HepG2 (cell line): ENCODE results near the gene PLEKHN1. TPM values are rescaled to one million over a fixed set of nuclear protein-coding genes. Genes with fewer than 3 reads are reported as not detected.

Experiments
- ARNT ChIP-seq: fragments of 450-650 bp; IDR thresholded peaks from 2 replicates; pipeline ENCODE4 v1.6.1; 2017
- CBFB ChIP-seq: sonication (generic); formaldehyde crosslinking; IDR thresholded peaks from 2 replicates; pipeline ENCODE4 v1.4.0; 2020; ENCODE audit warnings: missing genetic modification reagents
- FOXK2 ChIP-seq: fragments of 450-650 bp; IDR thresholded peaks from 2 replicates; pipeline ENCODE4 v1.6.1; 2016
- GATA4 ChIP-seq: sonication (generic); IDR thresholded peaks from 2 replicates; pipeline ENCODE4 v1.6.1; 2016; ENCODE audit warnings: antibody characterized with exemption, low read depth, borderline replicate concordance
- MAFF ChIP-seq: IDR thresholded peaks from 2 replicates; pipeline ENCODE4 v1.6.1; 2011; ENCODE audit warnings: low read depth, low read length, improper control_type of control experiment
- MXI1 ChIP-seq: IDR thresholded peaks from 3 replicates; pipeline ENCODE4 v1.6.1; 2012; ENCODE audit warnings: low read depth, low read length, inconsistent platforms, borderline replicate concordance
- NFE2L2 ChIP-seq: fragments of 150-350 bp; IDR thresholded peaks from 2 replicates; pipeline ENCODE4 v1.6.1; 2014; ENCODE audit warnings: low read length
- NR0B2 ChIP-seq: sonication (generic); formaldehyde crosslinking; IDR thresholded peaks from 2 replicates; pipeline ENCODE4 v1.4.0; 2020; ENCODE audit warnings: mild to moderate bottlenecking, missing genetic modification reagents
- SAP130 ChIP-seq: IDR thresholded peaks from 2 replicates; pipeline ENCODE4 v1.6.1; 2016; ENCODE audit warnings: low read depth
- SATB2 ChIP-seq: sonication (generic); formaldehyde crosslinking; IDR thresholded peaks from 2 replicates; pipeline ENCODE4 v1.5.0; 2020; ENCODE audit warnings: missing genetic modification reagents
- SNAPC4 ChIP-seq: sonication (generic); formaldehyde crosslinking; IDR thresholded peaks from 2 replicates; pipeline ENCODE4 v1.4.0; 2020; ENCODE audit warnings: mild to moderate bottlenecking, missing genetic modification reagents
- SUZ12 ChIP-seq: fragments of 150-350 bp; IDR thresholded peaks from 2 replicates; pipeline ENCODE4 v1.6.1; 2014; ENCODE audit warnings: low read depth, low read length
- TAF1 ChIP-seq: sonication (generic); formaldehyde crosslinking; IDR thresholded peaks from 2 replicates; pipeline ENCODE4 v1.4.0; 2020; ENCODE audit warnings: missing genetic modification reagents
- THYN1 ChIP-seq: sonication (generic); formaldehyde crosslinking; IDR thresholded peaks from 2 replicates; pipeline ENCODE4 v1.8.1; 2023; ENCODE audit warnings: low read depth, mild to moderate bottlenecking, moderate library complexity, missing genetic modification reagents, borderline replicate concordance
- U2AF1 ChIP-seq: fragments of 200-400 bp; formaldehyde crosslinking; optimal IDR thresholded peaks from 2 replicates; pipeline ENCODE3; 2017; ENCODE audit warnings: mild to moderate bottlenecking, low read depth, low read length
- ZBTB20 ChIP-seq: sonication (generic); formaldehyde crosslinking; IDR thresholded peaks from 2 replicates; pipeline ENCODE4 v1.8.1; 2023; ENCODE audit warnings: missing genetic modification reagents, low read depth, mild to moderate bottlenecking, borderline replicate concordance
- ZBTB7A ChIP-seq: sonication (generic); formaldehyde crosslinking; IDR thresholded peaks from 2 replicates; pipeline ENCODE4 v1.8.0; 2022; ENCODE audit warnings: mild to moderate bottlenecking, missing genetic modification reagents
- ZNF337 ChIP-seq: sonication (generic); formaldehyde crosslinking; IDR thresholded peaks from 2 replicates; pipeline ENCODE4 v1.5.1; 2020; ENCODE audit warnings: missing genetic modification reagents, low read depth, mild to moderate bottlenecking, borderline replicate concordance
- ZNF598 ChIP-seq: sonication (generic); formaldehyde crosslinking; IDR thresholded peaks from 2 replicates; pipeline ENCODE4 v1.5.1; 2020; ENCODE audit warnings: mild to moderate bottlenecking, missing genetic modification reagents, borderline replicate concordance
- ZNF747 ChIP-seq: sonication (generic); formaldehyde crosslinking; IDR thresholded peaks from 2 replicates; pipeline ENCODE4 v1.8.1; 2023; ENCODE audit warnings: missing genetic modification reagents, mild to moderate bottlenecking, borderline replicate concordance
- ZNF790 ChIP-seq: sonication (generic); formaldehyde crosslinking; IDR thresholded peaks from 2 replicates; pipeline ENCODE4 v1.8.0; 2022; ENCODE audit warnings: missing genetic modification reagents, mild to moderate bottlenecking, borderline replicate concordance
- polyA plus RNA-seq, 8 experiments: library from polyadenylated mRNA; depleted of rRNA in 3 of 8; stranded (reverse) in 7 of 8; unstranded in 1 of 8; fragments of >200 nt; fragmentation: Illumina TruSeq in 4 of 8; extraction: Trizol in 4 of 8; gene quantifications; 2 replicates each; pipeline versions ENCODE4 v1.2.1 to v1.2.3, GENCODE V29; 2011 to 2016; ENCODE audit warnings: low read depth in 4 of 8, missing spikeins in 1 of 8, mixed read lengths in 1 of 8; ENCODE audit not compliant: insufficient read depth in 1 of 8
- total RNA-seq, 5 experiments: library from RNA; depleted of rRNA; stranded (reverse); fragments of >200 nt; fragmentation: Illumina TruSeq; extraction: Trizol; gene quantifications; 2 replicates each; pipeline ENCODE4 v1.2.3, GENCODE V29; 2016; ENCODE audit warnings: low read depth in 1 of 5
- TF ChIP-seq, protein P1 (sequence below): sonication (generic); formaldehyde crosslinking; IDR thresholded peaks from 2 replicates; pipeline ENCODE4 v1.5.1; 2020; ENCODE audit warnings: mild to moderate bottlenecking, missing genetic modification reagents, borderline replicate concordance
- TF ChIP-seq, protein P2 (sequence below): conservative IDR thresholded peaks from 2 replicates; pipeline ENCODE4 v1.6.1; 2018; ENCODE audit warnings: missing genetic modification reagents

PLEKHN1 gene
- total and polyA plus RNA-seq, 2 of the 13 experiments (the other 11 are each of a cell fraction or from before 2014, with no cell fraction given): 0.42 to 0.58 TPM

- TF ChIP-seq NR0B2 (CRISPR knock-in tag) (peak; percentile 58; the same call in 1 of the 2 replicates), ARNT (no peak), MXI1 (peak; percentile 59; the same call in 1 of the 3 replicates), CBFB (0 out of 2 replicates have a peak, but pooled peaks have one; percentile 48), SAP130 (CRISPR knock-in tag) (peak; percentile 77), ZNF747 (CRISPR knock-in tag) (no peak), MAFF (no peak), THYN1 (CRISPR knock-in tag) (no peak), SATB2 (CRISPR knock-in tag) (peak; percentile 15; the same call in 1 of the 2 replicates), ZNF598 (no peak), U2AF1 (no peak), SUZ12 (no peak; the same call in 1 of the 2 replicates), ZBTB20 (CRISPR knock-in tag) (peak; percentile 43; the same call in 1 of the 2 replicates), GATA4 (0 out of 2 replicates have a peak, but pooled peaks have one; percentile 25), SNAPC4 (CRISPR knock-in tag) (0 out of 2 replicates have a peak, but pooled peaks have one; percentile 19), ZNF337 (no peak), TAF1 (CRISPR knock-in tag) (peak; percentile 67; the same call in 1 of the 2 replicates), ZBTB7A (CRISPR knock-in tag) (0 out of 2 replicates have a peak, but pooled peaks have one; percentile 18), NFE2L2 (no peak), ZNF790 (CRISPR knock-in tag) (0 out of 2 replicates have a peak, but pooled peaks have one; percentile 65), FOXK2 (no peak)
- TF ChIP-seq, protein P1, sequence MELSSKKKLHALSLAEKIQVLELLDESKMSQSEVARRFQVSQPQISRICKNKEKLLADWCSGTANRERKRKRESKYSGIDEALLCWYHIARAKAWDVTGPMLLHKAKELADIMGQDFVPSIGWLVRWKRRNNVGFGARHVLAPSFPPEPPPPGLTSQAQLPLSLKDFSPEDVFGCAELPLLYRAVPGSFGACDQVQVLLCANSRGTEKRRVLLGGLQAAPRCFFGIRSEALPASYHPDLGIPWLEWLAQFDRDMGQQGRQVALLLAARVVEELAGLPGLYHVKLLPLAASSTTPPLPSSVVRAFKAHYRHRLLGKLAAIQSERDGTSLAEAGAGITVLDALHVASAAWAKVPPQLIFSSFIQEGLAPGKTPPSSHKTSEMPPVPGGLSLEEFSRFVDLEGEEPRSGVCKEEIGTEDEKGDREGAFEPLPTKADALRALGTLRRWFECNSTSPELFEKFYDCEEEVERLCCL (CRISPR knock-in tag): 0 out of 2 replicates have a peak, but pooled peaks have one; percentile 55
- TF ChIP-seq, protein P2, sequence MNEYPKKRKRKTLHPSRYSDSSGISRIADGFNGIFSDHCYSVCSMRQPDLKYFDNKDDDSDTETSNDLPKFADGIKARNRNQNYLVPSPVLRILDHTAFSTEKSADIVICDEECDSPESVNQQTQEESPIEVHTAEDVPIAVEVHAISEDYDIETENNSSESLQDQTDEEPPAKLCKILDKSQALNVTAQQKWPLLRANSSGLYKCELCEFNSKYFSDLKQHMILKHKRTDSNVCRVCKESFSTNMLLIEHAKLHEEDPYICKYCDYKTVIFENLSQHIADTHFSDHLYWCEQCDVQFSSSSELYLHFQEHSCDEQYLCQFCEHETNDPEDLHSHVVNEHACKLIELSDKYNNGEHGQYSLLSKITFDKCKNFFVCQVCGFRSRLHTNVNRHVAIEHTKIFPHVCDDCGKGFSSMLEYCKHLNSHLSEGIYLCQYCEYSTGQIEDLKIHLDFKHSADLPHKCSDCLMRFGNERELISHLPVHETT (CRISPR knock-in tag): peak; percentile 34; the same call in 1 of the 2 replicates
Observed at GRCh38 chr1:966704-967300, 520 bp downstream of the PLEKHN1 start (continued).
